HepG2 (cell line): ENCODE data around the gene TSPAN31. TPM values are rescaled to one million over a fixed set of nuclear protein-coding genes. Genes with fewer than 3 reads are reported as not detected.

Experiments
- ADNP ChIP-seq: sonication (generic); formaldehyde crosslinking; IDR thresholded peaks from 2 replicates; pipeline ENCODE4 v1.4.0; 2020; ENCODE audit warnings: missing genetic modification reagents
- AGO2 ChIP-seq: fragments of 200-400 bp; formaldehyde crosslinking; optimal IDR thresholded peaks from 2 replicates; pipeline ENCODE3; 2017; ENCODE audit warnings: mild to moderate bottlenecking, low read depth, low read length, moderate library complexity
- ARHGAP35 ChIP-seq: sonication (generic); formaldehyde crosslinking; IDR thresholded peaks from 2 replicates; pipeline ENCODE4 v1.9.0; 2022; ENCODE audit warnings: mild to moderate bottlenecking, inconsistent platforms, moderate library complexity, missing genetic modification reagents, borderline replicate concordance
- ARID2 ChIP-seq: sonication (generic); formaldehyde crosslinking; IDR thresholded peaks from 2 replicates; pipeline ENCODE4 v1.8.1; 2022; ENCODE audit warnings: mild to moderate bottlenecking, missing genetic modification reagents, borderline replicate concordance
- CBFB ChIP-seq: sonication (generic); formaldehyde crosslinking; IDR thresholded peaks from 2 replicates; pipeline ENCODE4 v1.4.0; 2020; ENCODE audit warnings: missing genetic modification reagents
- CENPX ChIP-seq: sonication (generic); formaldehyde crosslinking; IDR thresholded peaks from 2 replicates; pipeline ENCODE4 v1.9.0; 2021; ENCODE audit warnings: mild to moderate bottlenecking, missing genetic modification reagents, moderate library complexity
- CREM ChIP-seq, 2 experiments: sonication (generic) in 1 of 2; formaldehyde crosslinking in 1 of 2; IDR thresholded peaks; 2 replicates each; pipeline versions ENCODE4 v1.4.0 to v1.6.1; 2016 to 2020; ENCODE audit warnings: antibody characterized with exemption in 1 of 2, mild to moderate bottlenecking in 1 of 2, missing genetic modification reagents in 1 of 2
- POLR2AphosphoS5 ChIP-seq: IDR thresholded peaks from 2 replicates; pipeline ENCODE4 v1.6.1; 2012; ENCODE audit warnings: low read depth, low read length
- SETDB1 ChIP-seq: sonication (generic); formaldehyde crosslinking; IDR thresholded peaks from 2 replicates; pipeline ENCODE4 v1.5.1; 2020; ENCODE audit warnings: missing genetic modification reagents, mild to moderate bottlenecking, borderline replicate concordance
- SMARCC2 ChIP-seq: fragments of 450-650 bp; IDR thresholded peaks from 2 replicates; pipeline ENCODE4 v1.6.1; 2017; ENCODE audit warnings: antibody characterized with exemption, mild to moderate bottlenecking
- ZBTB21 ChIP-seq: sonication (generic); formaldehyde crosslinking; IDR thresholded peaks from 2 replicates; pipeline ENCODE4 v1.4.0; 2020; ENCODE audit warnings: missing genetic modification reagents
- ZFP1 ChIP-seq: IDR thresholded peaks from 2 replicates; pipeline ENCODE4 v1.6.1; 2016
- ZFP82 ChIP-seq: sonication (generic); formaldehyde crosslinking; IDR thresholded peaks from 2 replicates; pipeline ENCODE4 v1.5.1; 2020; ENCODE audit warnings: mild to moderate bottlenecking, missing genetic modification reagents, borderline replicate concordance
- ZNF382 ChIP-seq: sonication (generic); formaldehyde crosslinking; IDR thresholded peaks from 2 replicates; pipeline ENCODE4 v1.5.0; 2020; ENCODE audit warnings: missing genetic modification reagents, mild to moderate bottlenecking, borderline replicate concordance
- ZNF451 ChIP-seq: sonication (generic); formaldehyde crosslinking; IDR thresholded peaks from 2 replicates; pipeline ENCODE4 v1.5.0; 2020; ENCODE audit warnings: mild to moderate bottlenecking, missing genetic modification reagents
- ZNF652 ChIP-seq: IDR thresholded peaks from 2 replicates; pipeline ENCODE4 v1.6.1; 2016; ENCODE audit warnings: low read depth, borderline replicate concordance
- polyA plus RNA-seq, 8 experiments: library from polyadenylated mRNA; depleted of rRNA in 3 of 8; stranded (reverse) in 7 of 8; unstranded in 1 of 8; fragments of >200 nt; fragmentation: Illumina TruSeq in 4 of 8; extraction: Trizol in 4 of 8; gene quantifications; 2 replicates each; pipeline versions ENCODE4 v1.2.1 to v1.2.3, GENCODE V29; 2011 to 2016; ENCODE audit warnings: low read depth in 4 of 8, missing spikeins in 1 of 8, mixed read lengths in 1 of 8; ENCODE audit not compliant: insufficient read depth in 1 of 8
- total RNA-seq, 5 experiments: library from RNA; depleted of rRNA; stranded (reverse); fragments of >200 nt; fragmentation: Illumina TruSeq; extraction: Trizol; gene quantifications; 2 replicates each; pipeline ENCODE4 v1.2.3, GENCODE V29; 2016; ENCODE audit warnings: low read depth in 1 of 5
- TF ChIP-seq, protein P1 (sequence below): sonication (generic); formaldehyde crosslinking; IDR thresholded peaks from 2 replicates; pipeline ENCODE4 v1.8.1; 2023; ENCODE audit warnings: mild to moderate bottlenecking, inconsistent platforms, moderate library complexity, missing genetic modification reagents, borderline replicate concordance
- TF ChIP-seq, protein P2 (sequence below): sonication (generic); formaldehyde crosslinking; IDR thresholded peaks from 2 replicates; pipeline ENCODE4 v1.4.0; 2020; ENCODE audit warnings: low read depth, missing genetic modification reagents
- TF ChIP-seq, protein P3 (sequence below), 2 experiments: sonication (generic) in 1 of 2; formaldehyde crosslinking in 1 of 2; IDR thresholded peaks; 2 replicates each; pipeline versions ENCODE4 v1.4.0 to v1.6.1; 2016 to 2020; ENCODE audit warnings: borderline replicate concordance in 1 of 2, low read depth in 1 of 2, mild to moderate bottlenecking in 1 of 2, missing genetic modification reagents in 1 of 2

The TSPAN31 gene
- total and polyA plus RNA-seq, 2 of the 13 experiments (the other 11 are each of a cell fraction or from before 2014, with no cell fraction given): 10.4 to 24.6 TPM

DNA sequence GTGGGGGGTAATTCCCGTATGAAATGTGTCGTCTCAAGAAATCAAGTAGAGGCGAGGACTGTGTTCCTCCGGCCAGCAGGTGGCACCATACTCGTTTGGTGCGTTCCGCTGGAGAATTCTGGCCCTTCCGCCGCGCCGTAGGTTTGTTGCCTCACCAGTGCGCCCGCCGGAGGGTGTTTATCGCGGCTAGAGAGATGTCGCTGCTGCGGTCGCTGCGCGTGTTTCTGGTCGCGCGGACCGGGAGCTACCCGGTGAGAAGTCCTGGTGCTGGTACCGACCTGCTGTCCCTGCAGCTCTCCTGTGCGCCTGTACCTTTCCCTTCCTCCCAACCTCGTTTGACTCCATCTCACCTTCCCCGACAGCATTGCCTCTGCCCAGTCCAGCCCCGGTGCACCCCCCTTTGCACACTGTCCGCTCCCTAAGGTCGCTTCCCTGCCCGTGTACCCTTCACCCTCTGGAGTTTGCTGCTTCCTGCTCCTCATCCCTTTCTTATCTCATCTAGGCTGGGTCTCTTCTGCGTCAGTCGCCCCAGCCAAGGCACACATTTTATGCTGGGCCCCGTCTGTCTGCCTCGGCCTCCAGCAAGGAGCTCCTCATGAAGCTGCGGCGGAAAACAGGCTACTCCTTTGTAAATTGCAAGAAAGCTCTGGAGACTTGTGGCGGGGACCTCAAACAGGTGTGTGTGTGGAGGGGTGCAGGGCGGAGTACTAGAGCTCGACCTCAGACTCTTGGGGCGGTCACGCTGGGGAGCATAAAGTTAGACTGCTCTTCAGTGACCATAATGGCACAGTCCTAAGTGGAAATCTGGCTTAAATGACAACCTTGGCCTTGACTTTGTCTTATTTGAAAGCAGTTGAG, 38.0 kb downstream of the TSPAN31 start, which contains the start of gene TSFM (continued):
- TF ChIP-seq CREM (IDR thresholded peaks at IDR 0.05) (peak; percentile 93), CREM (CRISPR knock-in tag; IDR thresholded peaks at IDR 0.05) (no peak), ZNF451 (CRISPR knock-in tag) (0 out of 2 replicates have a peak, but pooled peaks have one; percentile 74), ARID2 (no peak), ZBTB21 (no peak), SMARCC2 (no peak), POLR2AphosphoS5 (peak; percentile 85), ZFP1 (no peak), SETDB1 (CRISPR knock-in tag) (no peak), ZNF652 (CRISPR knock-in tag) (peak; percentile 39; the same call in 1 of the 2 replicates), AGO2 (peak; percentile 85), ZNF382 (CRISPR knock-in tag) (no peak), CENPX (no peak), ADNP (CRISPR knock-in tag) (no peak), ZFP82 (peak; percentile 80; the same call in 1 of the 2 replicates), CBFB (CRISPR knock-in tag) (peak; percentile 85), ARHGAP35 (CRISPR knock-in tag) (no peak)
- TF ChIP-seq, protein P1, sequence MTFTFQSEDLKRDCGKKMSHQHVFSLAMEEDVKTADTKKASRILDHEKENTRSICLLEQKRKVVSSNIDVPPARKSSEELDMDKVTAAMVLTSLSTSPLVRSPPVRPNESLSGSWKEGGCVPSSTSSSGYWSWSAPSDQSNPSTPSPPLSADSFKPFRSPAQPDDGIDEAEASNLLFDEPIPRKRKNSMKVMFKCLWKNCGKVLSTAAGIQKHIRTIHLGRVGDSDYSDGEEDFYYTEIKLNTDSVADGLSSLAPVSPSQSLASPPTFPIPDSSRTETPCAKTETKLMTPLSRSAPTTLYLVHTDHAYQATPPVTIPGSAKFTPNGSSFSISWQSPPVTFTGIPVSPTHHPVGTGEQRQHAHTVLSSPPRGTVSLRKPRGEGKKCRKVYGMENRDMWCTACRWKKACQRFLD (CRISPR knock-in tag): no peak
- TF ChIP-seq, protein P2, sequence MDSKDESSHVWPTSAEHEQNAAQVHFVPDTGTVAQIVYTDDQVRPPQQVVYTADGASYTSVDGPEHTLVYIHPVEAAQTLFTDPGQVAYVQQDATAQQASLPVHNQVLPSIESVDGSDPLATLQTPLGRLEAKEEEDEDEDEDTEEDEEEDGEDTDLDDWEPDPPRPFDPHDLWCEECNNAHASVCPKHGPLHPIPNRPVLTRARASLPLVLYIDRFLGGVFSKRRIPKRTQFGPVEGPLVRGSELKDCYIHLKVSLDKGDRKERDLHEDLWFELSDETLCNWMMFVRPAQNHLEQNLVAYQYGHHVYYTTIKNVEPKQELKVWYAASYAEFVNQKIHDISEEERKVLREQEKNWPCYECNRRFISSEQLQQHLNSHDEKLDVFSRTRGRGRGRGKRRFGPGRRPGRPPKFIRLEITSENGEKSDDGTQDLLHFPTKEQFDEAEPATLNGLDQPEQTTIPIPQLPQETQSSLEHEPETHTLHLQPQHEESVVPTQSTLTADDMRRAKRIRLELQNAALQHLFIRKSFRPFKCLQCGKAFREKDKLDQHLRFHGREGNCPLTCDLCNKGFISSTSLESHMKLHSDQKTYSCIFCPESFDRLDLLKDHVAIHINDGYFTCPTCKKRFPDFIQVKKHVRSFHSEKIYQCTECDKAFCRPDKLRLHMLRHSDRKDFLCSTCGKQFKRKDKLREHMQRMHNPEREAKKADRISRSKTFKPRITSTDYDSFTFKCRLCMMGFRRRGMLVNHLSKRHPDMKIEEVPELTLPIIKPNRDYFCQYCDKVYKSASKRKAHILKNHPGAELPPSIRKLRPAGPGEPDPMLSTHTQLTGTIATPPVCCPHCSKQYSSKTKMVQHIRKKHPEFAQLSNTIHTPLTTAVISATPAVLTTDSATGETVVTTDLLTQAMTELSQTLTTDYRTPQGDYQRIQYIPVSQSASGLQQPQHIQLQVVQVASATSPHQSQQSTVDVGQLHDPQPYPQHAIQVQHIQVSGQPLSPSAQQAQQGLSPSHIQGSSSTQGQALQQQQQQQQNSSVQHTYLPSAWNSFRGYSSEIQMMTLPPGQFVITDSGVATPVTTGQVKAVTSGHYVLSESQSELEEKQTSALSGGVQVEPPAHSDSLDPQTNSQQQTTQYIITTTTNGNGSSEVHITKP (CRISPR knock-in tag): peak; percentile 54; the same call in 1 of the 2 replicates
- TF ChIP-seq, protein P3, sequence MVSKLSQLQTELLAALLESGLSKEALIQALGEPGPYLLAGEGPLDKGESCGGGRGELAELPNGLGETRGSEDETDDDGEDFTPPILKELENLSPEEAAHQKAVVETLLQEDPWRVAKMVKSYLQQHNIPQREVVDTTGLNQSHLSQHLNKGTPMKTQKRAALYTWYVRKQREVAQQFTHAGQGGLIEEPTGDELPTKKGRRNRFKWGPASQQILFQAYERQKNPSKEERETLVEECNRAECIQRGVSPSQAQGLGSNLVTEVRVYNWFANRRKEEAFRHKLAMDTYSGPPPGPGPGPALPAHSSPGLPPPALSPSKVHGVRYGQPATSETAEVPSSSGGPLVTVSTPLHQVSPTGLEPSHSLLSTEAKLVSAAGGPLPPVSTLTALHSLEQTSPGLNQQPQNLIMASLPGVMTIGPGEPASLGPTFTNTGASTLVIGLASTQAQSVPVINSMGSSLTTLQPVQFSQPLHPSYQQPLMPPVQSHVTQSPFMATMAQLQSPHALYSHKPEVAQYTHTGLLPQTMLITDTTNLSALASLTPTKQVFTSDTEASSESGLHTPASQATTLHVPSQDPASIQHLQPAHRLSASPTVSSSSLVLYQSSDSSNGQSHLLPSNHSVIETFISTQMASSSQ (IDR thresholded peaks at IDR 0.05; ENCODE audit: low read depth): no peak
- TF ChIP-seq, protein P3 (CRISPR knock-in tag; IDR thresholded peaks at IDR 0.05; ENCODE audit: borderline replicate concordance): peak; percentile 55; the same call in 1 of the 2 replicates
